Chondrocyte (in vitro differentiated cells): Measurements from ENCODE around the gene CDC42. TPM values are rescaled to one million over a fixed set of nuclear protein-coding genes. Genes with fewer than 3 reads are reported as not detected.

Experiments
- DNase-seq: peaks from one replicate; pipeline ENCODE4 v3.0.0; 2021; ENCODE audit warnings: mixed read lengths, low spot score
- H3K27ac Mint-ChIP-seq: one replicate; pipeline ENCODE4 v1.8.0; 2021; ENCODE audit warnings: mild to moderate bottlenecking, moderate library complexity, mixed read lengths; ENCODE audit not compliant: unreplicated experiment
- H3K27me3 Mint-ChIP-seq: 2 replicates; pipeline ENCODE4 v1.8.0; 2021; ENCODE audit warnings: low read depth, mixed read lengths
- H3K36me3 Mint-ChIP-seq: 2 replicates; pipeline ENCODE4 v1.8.0; 2021; ENCODE audit warnings: low read depth, mixed read lengths
- H3K4me1 Mint-ChIP-seq: 2 replicates; pipeline ENCODE4 v1.8.0; 2021; ENCODE audit warnings: low read depth, mild to moderate bottlenecking, mixed read lengths
- H3K4me3 Mint-ChIP-seq: one replicate; pipeline ENCODE4 v1.8.0; 2021; ENCODE audit warnings: mild to moderate bottlenecking, moderate library complexity, mixed read lengths; ENCODE audit not compliant: unreplicated experiment
- H3K9me3 Mint-ChIP-seq: 2 replicates; pipeline ENCODE4 v1.8.0; 2021; ENCODE audit warnings: low read depth, mixed read lengths
- CTCF ChIP-seq: fragments of 200-600 bp; sonication (generic); IDR thresholded peaks from 2 replicates; pipeline ENCODE4 v1.5.0; 2021; ENCODE audit warnings: antibody characterized with exemption, mild to moderate bottlenecking, moderate library complexity
- total RNA-seq: library from RNA; stranded (reverse); gene quantifications from 3 replicates; pipeline ENCODE4 v1.2.1, GENCODE V29; 2021

The CDC42 gene
- total RNA-seq, 1 donor from 2014 or later: 272 TPM

- Mint-ChIP-seq H3K9me3 (no peaks in the 10 kb centered on the region), H3K27me3 (no peaks in the 10 kb centered on the region), H3K4me3 (no peak overlapping the region), H3K27ac (no peak overlapping the region), H3K36me3 (peaks cover 12% of the 10 kb centered on the region), H3K4me1 (peaks cover 58% of the 10 kb centered on the region)
- DNase-seq: no peak
- no peak for TF ChIP-seq CTCF
Measured at GRCh38 chr1:22118291-22118992, 65.9 kb downstream of the CDC42 start.

- Mint-ChIP-seq H3K4me1 (peaks cover 47% of the 10 kb centered on the region), H3K27ac (no peak overlapping the region), H3K9me3 (no peaks in the 10 kb centered on the region), H3K27me3 (no peaks in the 10 kb centered on the region), H3K36me3 (peaks cover 11% of the 10 kb centered on the region), H3K4me3 (no peak overlapping the region)
- DNase-seq: no peak
- no peak for TF ChIP-seq CTCF
Measured at GRCh38 chr1:22119626-22120468, 67.3 kb downstream of the CDC42 start.

GRCh38 chr1:22120469-22120790 lies 67.9 kb downstream of the CDC42 start:
- Mint-ChIP-seq H3K9me3 (no peaks in the 10 kb centered on the region), H3K27me3 (no peaks in the 10 kb centered on the region), H3K4me3 (no peak overlapping the region), H3K27ac (no peak overlapping the region), H3K36me3 (peaks cover 8% of the 10 kb centered on the region), H3K4me1 (peaks cover 43% of the 10 kb centered on the region)
- no peak for TF ChIP-seq CTCF
- no peak for DNase-seq

GRCh38 chr1:22121421-22121911 lies 69.0 kb downstream of the CDC42 start:
- no peaks in the 10 kb centered on the region for H3K27me3 Mint-ChIP-seq
- peaks cover 37% of the 10 kb centered on the region for H3K4me1 Mint-ChIP-seq
- peak overlapping the region; percentile 27 for H3K27ac Mint-ChIP-seq
- DNase-seq: no peak
- no peak overlapping the region for H3K4me3 Mint-ChIP-seq
- H3K36me3 Mint-ChIP-seq: peaks cover 8% of the 10 kb centered on the region
- no peak for TF ChIP-seq CTCF
- H3K9me3 Mint-ChIP-seq: no peaks in the 10 kb centered on the region

DNA sequence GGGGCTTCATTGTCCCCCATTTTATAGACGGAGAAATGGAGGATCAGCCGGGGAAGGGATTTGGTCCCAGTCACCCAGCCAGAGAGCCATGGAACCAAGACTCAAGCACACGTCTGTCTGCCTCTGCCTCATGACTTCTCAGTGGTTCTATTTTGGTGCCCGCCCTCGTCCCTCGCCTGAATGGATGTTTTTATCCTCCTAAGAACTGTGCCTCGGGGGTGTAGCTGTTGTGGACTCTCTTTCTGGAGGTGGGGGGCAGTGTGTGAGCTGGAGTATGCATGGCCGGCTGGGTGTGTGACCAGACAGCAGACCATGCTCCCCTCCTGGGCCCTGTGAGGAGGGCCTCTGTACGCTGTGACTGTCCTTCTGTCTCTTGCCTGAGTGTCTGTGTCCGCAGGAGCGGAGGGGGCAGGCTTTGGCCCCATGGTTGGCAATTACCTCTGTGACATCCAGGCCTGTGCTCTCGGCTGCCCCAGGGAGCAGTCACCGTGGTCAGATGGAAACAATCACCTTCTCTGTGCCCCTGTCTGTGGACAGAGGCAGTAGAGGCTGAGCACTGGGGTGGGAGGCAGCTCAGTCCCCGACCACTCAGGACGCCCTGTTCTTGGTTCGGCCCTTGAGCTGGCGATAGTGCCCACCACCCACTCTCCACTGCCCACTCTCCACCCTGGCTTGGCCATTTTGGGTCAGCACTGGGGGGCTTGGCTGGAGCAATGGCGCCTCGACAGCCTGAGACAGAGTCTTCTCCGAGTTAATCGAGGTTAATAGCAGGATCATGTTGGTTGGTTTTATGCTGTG lies 70.0 kb downstream of the CDC42 start:
- Mint-ChIP-seq H3K27me3 (no peaks in the 10 kb centered on the region), H3K36me3 (peaks cover 8% of the 10 kb centered on the region), H3K9me3 (no peaks in the 10 kb centered on the region), H3K4me1 (peaks cover 36% of the 10 kb centered on the region), H3K4me3 (no peak overlapping the region), H3K27ac (peak overlapping the region; percentile 75)
- DNase-seq: no peak
- no peak for TF ChIP-seq CTCF
